Osteoblast (primary cell): ENCODE measurements around the gene HRAS. TPM values are rescaled to one million over a fixed set of nuclear protein-coding genes. Genes with fewer than 3 reads are reported as not detected.

Experiments used
- DNase-seq: peaks from one replicate; pipeline ENCODE4 v3.0.0; 2011; ENCODE audit warnings: low spot score, mixed read lengths; ENCODE audit not compliant: insufficient read length; ENCODE audit errors: missing footprints
- H2AFZ ChIP-seq: 2 replicates; pipeline ENCODE4 v1.6.0; 2011; ENCODE audit warnings: mild to moderate bottlenecking, low read length
- H3K27ac ChIP-seq: 2 replicates; pipeline ENCODE4 v1.5.1; 2011; ENCODE audit warnings: mild to moderate bottlenecking, low read depth, low read length, moderate library complexity
- H3K27me3 ChIP-seq: 2 replicates; pipeline ENCODE4 v1.6.0; 2012; ENCODE audit warnings: mild to moderate bottlenecking, control low read depth, inconsistent platforms, low read length, moderate library complexity; ENCODE audit not compliant: insufficient read depth
- H3K36me3 ChIP-seq: 2 replicates; pipeline ENCODE4 v1.5.1; 2011; ENCODE audit warnings: mild to moderate bottlenecking, low read length, control low read depth, moderate library complexity; ENCODE audit not compliant: insufficient read depth
- H3K4me1 ChIP-seq: 2 replicates; pipeline ENCODE4 v1.5.1; 2011; ENCODE audit warnings: mild to moderate bottlenecking, low read length, control low read depth, moderate library complexity; ENCODE audit not compliant: insufficient read depth
- H3K4me2 ChIP-seq: 2 replicates; pipeline ENCODE4 v1.6.0; 2011; ENCODE audit warnings: mild to moderate bottlenecking, low read length; ENCODE audit not compliant: insufficient read depth
- H3K4me3 ChIP-seq: fragments of 200-600 bp; sonication (generic); 3 replicates; pipeline ENCODE4 v1.5.1; 2012; ENCODE audit warnings: mild to moderate bottlenecking, low read length, inconsistent platforms; ENCODE audit not compliant: insufficient read depth
- H3K79me2 ChIP-seq: 2 replicates; pipeline ENCODE4 v1.6.0; 2012; ENCODE audit warnings: mild to moderate bottlenecking, low read length, control low read depth, inconsistent platforms; ENCODE audit not compliant: insufficient read depth
- H3K9me3 ChIP-seq: 2 replicates; pipeline ENCODE4 v1.5.1; 2011; ENCODE audit warnings: low read depth, low read length, control low read depth
- H4K20me1 ChIP-seq: 2 replicates; pipeline ENCODE4 v1.6.0; 2012; ENCODE audit warnings: mild to moderate bottlenecking, low read length, control low read depth; ENCODE audit not compliant: insufficient read depth
- total RNA-seq: library from RNA; depleted of rRNA; stranded (reverse); fragments of >200 nt; gene quantifications from 2 replicates; pipeline ENCODE4 v1.2.3, GENCODE V29; 2012
- TF ChIP-seq, protein P1 (sequence below): IDR thresholded peaks from 2 replicates; pipeline ENCODE4 v1.5.1; 2011; ENCODE audit warnings: mild to moderate bottlenecking, low read depth, low read length, moderate library complexity; ENCODE audit errors: extremely low read depth

HRAS gene
- total RNA-seq, 1 donor = 28.6 TPM

DNA sequence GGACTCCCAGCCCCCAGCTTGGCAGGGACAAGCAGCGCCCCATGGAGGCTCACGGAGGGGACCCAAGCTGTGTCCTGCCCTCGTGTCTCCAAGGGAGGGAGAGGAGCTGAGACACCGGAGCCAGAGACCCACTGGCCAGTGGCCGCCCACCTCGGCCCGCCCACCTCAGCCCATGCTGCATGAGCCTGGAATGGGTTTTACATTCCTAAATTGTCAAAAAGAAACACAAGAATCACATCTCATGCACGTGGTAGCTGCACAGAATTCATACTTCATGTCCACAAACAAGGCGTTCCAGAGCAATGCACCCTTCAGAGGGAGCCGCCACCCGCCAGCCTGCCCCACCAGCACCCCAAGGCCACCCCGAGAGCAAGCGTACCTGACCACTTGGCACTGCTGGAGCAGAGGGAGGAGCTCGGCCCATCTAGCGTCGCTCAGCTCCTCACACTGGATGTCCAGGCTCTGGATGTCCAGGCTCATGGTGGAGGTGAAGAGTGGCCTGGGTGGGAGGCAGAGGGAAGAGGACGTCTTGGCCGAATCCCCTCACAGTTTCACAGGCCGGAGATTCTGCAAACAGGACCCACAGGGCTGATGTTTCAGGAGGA is 33.6 kb downstream of the HRAS start:
- Histone ChIP-seq H3K4me2 (no peak overlapping the region), H2AFZ (no peak overlapping the region), H3K9me3 (no peaks in the 10 kb centered on the region), H3K79me2 (peaks cover 83% of the 10 kb centered on the region), H3K4me3 (no peak overlapping the region), H3K4me1 (peaks cover 27% of the 10 kb centered on the region), H3K36me3 (peaks cover 48% of the 10 kb centered on the region), H3K27ac (no peak overlapping the region), H4K20me1 (peaks cover 38% of the 10 kb centered on the region), H3K27me3 (no peaks in the 10 kb centered on the region)
- TF ChIP-seq, protein P1, sequence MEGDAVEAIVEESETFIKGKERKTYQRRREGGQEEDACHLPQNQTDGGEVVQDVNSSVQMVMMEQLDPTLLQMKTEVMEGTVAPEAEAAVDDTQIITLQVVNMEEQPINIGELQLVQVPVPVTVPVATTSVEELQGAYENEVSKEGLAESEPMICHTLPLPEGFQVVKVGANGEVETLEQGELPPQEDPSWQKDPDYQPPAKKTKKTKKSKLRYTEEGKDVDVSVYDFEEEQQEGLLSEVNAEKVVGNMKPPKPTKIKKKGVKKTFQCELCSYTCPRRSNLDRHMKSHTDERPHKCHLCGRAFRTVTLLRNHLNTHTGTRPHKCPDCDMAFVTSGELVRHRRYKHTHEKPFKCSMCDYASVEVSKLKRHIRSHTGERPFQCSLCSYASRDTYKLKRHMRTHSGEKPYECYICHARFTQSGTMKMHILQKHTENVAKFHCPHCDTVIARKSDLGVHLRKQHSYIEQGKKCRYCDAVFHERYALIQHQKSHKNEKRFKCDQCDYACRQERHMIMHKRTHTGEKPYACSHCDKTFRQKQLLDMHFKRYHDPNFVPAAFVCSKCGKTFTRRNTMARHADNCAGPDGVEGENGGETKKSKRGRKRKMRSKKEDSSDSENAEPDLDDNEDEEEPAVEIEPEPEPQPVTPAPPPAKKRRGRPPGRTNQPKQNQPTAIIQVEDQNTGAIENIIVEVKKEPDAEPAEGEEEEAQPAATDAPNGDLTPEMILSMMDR = no peak
- peak; percentile 90 for DNase-seq

DNA sequence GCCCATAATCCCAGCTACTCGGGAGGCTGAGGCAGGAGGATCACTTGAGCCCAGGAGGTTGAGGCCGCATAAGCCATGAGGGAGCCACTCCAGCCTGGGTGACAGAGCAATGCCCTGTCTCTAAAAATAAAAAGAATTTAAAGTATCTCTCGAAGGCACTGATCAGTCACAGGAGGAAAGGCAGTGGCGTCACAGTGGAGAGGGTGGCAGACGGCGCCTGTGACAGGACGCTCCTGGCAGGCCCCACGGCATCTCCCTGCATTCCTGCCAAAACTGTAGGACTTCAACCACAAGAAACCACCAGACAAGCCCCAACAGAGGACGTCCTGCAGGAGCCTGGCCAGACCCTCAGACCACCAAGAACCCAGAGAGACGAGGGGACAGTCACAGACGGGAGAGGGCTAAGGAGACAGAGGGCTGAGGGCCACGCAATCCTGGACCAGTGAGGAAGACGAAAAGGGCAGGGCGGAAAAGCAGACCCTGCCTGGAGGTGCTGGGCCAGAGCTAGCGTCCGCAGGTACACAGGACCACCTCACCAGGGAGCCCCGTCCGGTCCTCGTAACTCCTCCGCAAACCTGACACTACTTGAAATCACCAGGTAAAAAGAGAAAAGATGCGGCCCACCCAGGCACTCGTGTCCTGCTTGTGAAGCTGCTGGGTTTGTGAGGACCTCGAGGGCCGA is 34.2 kb downstream of the HRAS start:
- no peak overlapping the region for H3K4me2 ChIP-seq
- H2AFZ ChIP-seq = no peak overlapping the region
- H3K9me3 ChIP-seq = no peaks in the 10 kb centered on the region
- no peak overlapping the region for H3K27ac ChIP-seq
- H3K27me3 ChIP-seq = no peaks in the 10 kb centered on the region
- peak; percentile 49 for DNase-seq
- peaks cover 27% of the 10 kb centered on the region for H3K4me1 ChIP-seq
- no peak overlapping the region for H3K4me3 ChIP-seq
- peaks cover 38% of the 10 kb centered on the region for H4K20me1 ChIP-seq
- peaks cover 83% of the 10 kb centered on the region for H3K79me2 ChIP-seq
- TF ChIP-seq, protein P1 = no peak
- H3K36me3 ChIP-seq = peaks cover 52% of the 10 kb centered on the region

GRCh38 chr11:499201-500076 is 35.9 kb downstream of the HRAS start:
- peak; percentile 43 for DNase-seq
- Histone ChIP-seq H3K27ac (no peak overlapping the region), H2AFZ (no peak overlapping the region), H3K27me3 (no peaks in the 10 kb centered on the region), H3K79me2 (peaks cover 67% of the 10 kb centered on the region), H3K4me2 (no peak overlapping the region), H3K36me3 (peaks cover 58% of the 10 kb centered on the region), H3K9me3 (no peaks in the 10 kb centered on the region), H3K4me1 (peaks cover 15% of the 10 kb centered on the region), H4K20me1 (peaks cover 45% of the 10 kb centered on the region), H3K4me3 (no peak overlapping the region)
- TF ChIP-seq, protein P1 = no peak
